ENCODE measurements around the gene B3GALT6. TPM values are rescaled to one million over a fixed set of nuclear protein-coding genes. Genes with fewer than 3 reads are reported as not detected.
"Not testable (repeated sequence)": the region's sequence is repeated elsewhere in the genome, so short reads cannot be mapped to it uniquely, and the experiment has no call there.

The B3GALT6 gene
- total RNA-seq = 10 to 100 TPM in 1 of 2 experiments, 1 to 10 TPM in 1; 9.4 to 12.2 TPM

DNA sequence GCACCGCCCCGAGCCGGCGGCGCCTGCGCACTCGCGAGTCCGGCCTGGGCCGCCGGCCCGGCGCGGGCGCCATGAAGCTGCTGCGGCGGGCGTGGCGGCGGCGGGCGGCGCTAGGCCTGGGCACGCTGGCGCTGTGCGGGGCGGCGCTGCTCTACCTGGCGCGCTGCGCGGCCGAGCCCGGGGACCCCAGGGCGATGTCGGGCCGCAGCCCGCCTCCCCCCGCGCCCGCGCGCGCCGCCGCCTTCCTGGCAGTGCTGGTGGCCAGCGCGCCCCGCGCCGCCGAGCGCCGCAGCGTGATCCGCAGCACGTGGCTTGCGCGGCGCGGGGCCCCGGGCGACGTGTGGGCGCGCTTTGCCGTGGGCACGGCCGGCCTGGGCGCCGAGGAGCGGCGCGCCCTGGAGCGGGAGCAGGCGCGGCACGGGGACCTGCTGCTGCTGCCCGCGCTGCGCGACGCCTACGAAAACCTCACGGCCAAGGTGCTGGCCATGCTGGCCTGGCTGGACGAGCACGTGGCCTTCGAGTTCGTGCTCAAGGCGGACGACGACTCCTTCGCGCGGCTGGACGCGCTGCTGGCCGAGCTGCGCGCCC, at the start of gene B3GALT6:
Gene B3GALT6, plus strand, starts transcription at position 30 of the 588 bp plus-strand sequence. Its CDS starts 42 bp downstream, at position 72.
- Mint-ChIP-seq H3K27me3 (no peaks in the 10 kb centered on the region), H3K9me3 (ENCODE audit: low read depth) (no peaks in the 10 kb centered on the region), H3K4me1 (peaks cover 35% of the 10 kb centered on the region), H3K27ac (peak within 1 kb of the TSS; percentile 91), H3K4me3 (peak within 1 kb of the TSS; percentile 94), H3K36me3 (ENCODE audit: low read depth) (peaks cover 37% of the 10 kb centered on the region)
- ATAC-seq (no peak), DNase-seq (no peak)
- CTCF ChIA-PET = interaction anchor here (1.0 kb wide), 1 partner anchor 27 kb away, joined by 3 read pairs; no protein-coding TSS in a partner anchor
- POLR2A ChIA-PET = interaction anchor here (0.7 kb wide), 1 partner anchor 392 kb away, joined by 3 read pairs; no protein-coding TSS in a partner anchor
- intact Hi-C loops (cut with DNase I, micrococcal nuclease) = loop anchor here (1.0 to 2.0 kb wide), 16 partner anchors 18 to 383 kb away; partner anchors contain the start of genes C1orf159 (in 2 of the 2), ATAD3A (in 1 of the 2), AURKAIP1 (in 1 of the 2) and CCNL2 (in 1 of the 2)

- Mint-ChIP-seq H3K36me3 (ENCODE audit: low read depth) (no peaks in the 10 kb centered on the region), H3K27ac (no peak overlapping the region), H3K9me3 (ENCODE audit: low read depth) (no peaks in the 10 kb centered on the region), H3K4me1 (no peaks in the 10 kb centered on the region), H3K4me3 (no peak overlapping the region), H3K27me3 (peaks cover 2% of the 10 kb centered on the region)
- POLR2A ChIA-PET = no interaction called here
- CTCF ChIA-PET = interaction anchor here (0.8 kb wide), 1 partner anchor 60 kb away, joined by 3 read pairs; no protein-coding TSS in a partner anchor
- DNase-seq = no peak
- intact Hi-C loops (cut with DNase I, micrococcal nuclease) = no loop called here
- no peak for ATAC-seq
These were observed 49.4 kb upstream of the B3GALT6 start for GRCh38 chr1:1182491-1183220.

GRCh38 chr1:1183221-1183747, 48.8 kb upstream of the B3GALT6 start:
- Mint-ChIP-seq H3K27me3 (peaks cover 2% of the 10 kb centered on the region), H3K36me3 (ENCODE audit: low read depth) (no peaks in the 10 kb centered on the region), H3K4me1 (no peaks in the 10 kb centered on the region), H3K4me3 (no peak overlapping the region), H3K9me3 (ENCODE audit: low read depth) (no peaks in the 10 kb centered on the region), H3K27ac (no peak overlapping the region)
- ChIA-PET CTCF (no interaction called here), POLR2A (no interaction called here)
- ATAC-seq = no peak
- intact Hi-C loops (cut with DNase I, micrococcal nuclease) = no loop called here
- no peak for DNase-seq

GRCh38 chr1:1183833-1184775, 47.9 kb upstream of the B3GALT6 start:
- H3K27me3 Mint-ChIP-seq = peaks cover 2% of the 10 kb centered on the region
- H3K4me3 Mint-ChIP-seq = no peak overlapping the region
- no peaks in the 10 kb centered on the region for H3K4me1 Mint-ChIP-seq
- H3K27ac Mint-ChIP-seq = no peak overlapping the region
- no peaks in the 10 kb centered on the region for H3K36me3 Mint-ChIP-seq (ENCODE audit: low read depth)
- ATAC-seq = no peak
- DNase-seq = no peak
- POLR2A ChIA-PET = no interaction called here
- intact Hi-C loops (cut with DNase I, micrococcal nuclease) = no loop called here
- no peaks in the 10 kb centered on the region for H3K9me3 Mint-ChIP-seq (ENCODE audit: low read depth)
- CTCF ChIA-PET = no interaction called here

- Mint-ChIP-seq H3K4me1 (no peaks in the 10 kb centered on the region), H3K4me3 (no peak overlapping the region), H3K27me3 (peaks cover 2% of the 10 kb centered on the region), H3K27ac (no peak overlapping the region), H3K36me3 (ENCODE audit: low read depth) (no peaks in the 10 kb centered on the region), H3K9me3 (ENCODE audit: low read depth) (no peaks in the 10 kb centered on the region)
- intact Hi-C loops (cut with DNase I, micrococcal nuclease) = no loop called here
- DNase-seq = no peak
- no peak for ATAC-seq
- ChIA-PET POLR2A (no interaction called here), CTCF (no interaction called here)
These were observed 46.8 kb upstream of the B3GALT6 start for GRCh38 chr1:1185101-1185765.

DNA sequence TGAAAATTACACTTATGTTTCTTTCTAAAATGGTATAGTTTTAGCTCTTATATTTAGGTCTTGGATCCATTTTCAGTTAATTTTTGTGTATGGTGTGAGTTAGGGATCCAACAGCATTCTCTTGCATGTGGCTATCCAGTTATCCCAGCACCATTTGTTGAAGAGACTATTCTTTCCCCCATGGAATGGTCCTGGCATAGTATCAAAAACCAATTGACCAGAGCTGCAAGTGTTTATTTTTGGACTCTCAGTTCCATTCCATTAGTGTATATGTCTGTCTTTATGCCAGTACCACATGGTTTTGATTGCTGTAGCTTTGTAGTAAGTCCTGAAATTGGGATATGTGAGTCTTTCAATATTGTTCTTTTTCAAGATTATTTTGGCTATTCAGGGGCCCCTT, 44.1 kb upstream of the B3GALT6 start:
- intact Hi-C loops (cut with DNase I, micrococcal nuclease) = no loop called here
- H3K4me1 Mint-ChIP-seq = no peaks in the 10 kb centered on the region
- no peaks in the 10 kb centered on the region for H3K9me3 Mint-ChIP-seq (ENCODE audit: low read depth)
- no peak overlapping the region for H3K4me3 Mint-ChIP-seq
- ChIA-PET CTCF (no interaction called here), POLR2A (interaction anchor here (0.6 to 0.7 kb wide), 3 partner anchors 14 to 97 kb away, joined by 3 to 6 read pairs (median 5); partner anchors contain the start of gene TTLL10)
- peaks cover 2% of the 10 kb centered on the region for H3K27me3 Mint-ChIP-seq
- DNase-seq (no peak), ATAC-seq (no peak)
- H3K36me3 Mint-ChIP-seq (ENCODE audit: low read depth) = no peaks in the 10 kb centered on the region
- no peak overlapping the region for H3K27ac Mint-ChIP-seq

- H3K9me3 Mint-ChIP-seq (ENCODE audit: low read depth) = peaks cover under 1% of the 10 kb centered on the region
- CTCF ChIA-PET = no interaction called here
- H3K36me3 Mint-ChIP-seq (ENCODE audit: low read depth) = no peaks in the 10 kb centered on the region
- no peak for ATAC-seq
- intact Hi-C loops (cut with DNase I, micrococcal nuclease) = no loop called here
- no peak overlapping the region for H3K4me3 Mint-ChIP-seq
- POLR2A ChIA-PET = no interaction called here
- no peaks in the 10 kb centered on the region for H3K27me3 Mint-ChIP-seq
- no peaks in the 10 kb centered on the region for H3K4me1 Mint-ChIP-seq
- H3K27ac Mint-ChIP-seq = no peak overlapping the region
- no peak for DNase-seq
These were observed 42.9 kb upstream of the B3GALT6 start for GRCh38 chr1:1189111-1189510.

DNA sequence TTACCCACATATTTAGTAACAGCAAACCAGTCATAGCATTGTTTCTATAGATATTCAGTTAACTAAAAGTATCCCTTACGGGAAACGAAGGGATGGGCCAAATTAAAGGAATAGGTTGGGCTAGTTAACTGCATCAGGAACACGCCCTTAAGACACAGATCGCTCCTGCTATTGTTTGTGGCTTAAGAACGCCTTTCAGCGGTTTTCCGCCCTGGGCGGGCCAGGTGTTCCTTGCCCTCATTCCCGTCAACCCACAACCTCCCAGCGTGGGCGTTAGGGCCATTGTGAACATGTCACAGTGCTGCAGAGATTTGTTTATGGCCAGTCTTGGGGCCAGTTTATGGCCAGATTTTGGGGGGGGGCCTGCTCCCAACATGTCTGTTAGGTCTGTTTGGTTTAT, 40.3 kb upstream of the B3GALT6 start:
- DNase-seq (no peak), ATAC-seq (no peak)
- Mint-ChIP-seq H3K4me1 (peaks cover 2% of the 10 kb centered on the region), H3K27ac (no peak overlapping the region), H3K4me3 (no peak overlapping the region), H3K9me3 (ENCODE audit: low read depth) (peaks cover 10% of the 10 kb centered on the region), H3K36me3 (ENCODE audit: low read depth) (peaks cover 2% of the 10 kb centered on the region), H3K27me3 (no peaks in the 10 kb centered on the region)
- ChIA-PET POLR2A (no interaction called here), CTCF (no interaction called here)
- intact Hi-C loops (cut with DNase I, micrococcal nuclease) = no loop called here

DNA sequence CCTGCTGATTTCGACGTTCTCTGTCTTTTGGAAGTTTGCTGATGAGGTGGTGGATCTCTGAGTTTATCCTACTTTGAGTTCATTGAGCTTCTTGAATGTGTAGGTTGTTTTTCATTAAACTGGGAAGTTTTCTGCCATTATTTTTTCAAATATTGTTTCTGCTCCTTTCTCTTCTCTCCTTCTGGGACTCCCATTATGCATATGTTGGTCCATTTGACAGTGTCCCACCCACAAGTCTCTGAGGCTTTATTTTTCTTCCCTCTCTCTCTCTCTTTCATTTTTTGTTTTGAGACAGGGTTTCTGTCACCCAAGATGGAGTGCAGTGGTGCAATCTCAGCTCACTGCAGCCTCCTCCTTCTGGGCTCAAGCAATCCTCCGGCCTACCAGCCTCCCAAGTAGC, 37.3 kb upstream of the B3GALT6 start:
- ChIA-PET POLR2A (no interaction called here), CTCF (interaction anchor here (0.6 kb wide), 1 partner anchor 210 kb away, joined by 3 read pairs; no protein-coding TSS in a partner anchor)
- intact Hi-C loops (cut with DNase I, micrococcal nuclease) = no loop called here
- ATAC-seq (no peak), DNase-seq (no peak)
- peaks cover 10% of the 10 kb centered on the region for H3K9me3 Mint-ChIP-seq (ENCODE audit: low read depth)
- H3K27me3 Mint-ChIP-seq = no peaks in the 10 kb centered on the region
- H3K4me3 Mint-ChIP-seq = no peak overlapping the region
- no peak overlapping the region for H3K27ac Mint-ChIP-seq
- peaks cover 2% of the 10 kb centered on the region for H3K36me3 Mint-ChIP-seq (ENCODE audit: low read depth)
- H3K4me1 Mint-ChIP-seq = peaks cover 5% of the 10 kb centered on the region

GRCh38 chr1:1195726-1196125, 36.3 kb upstream of the B3GALT6 start:
- Mint-ChIP-seq H3K9me3 (ENCODE audit: low read depth) (peaks cover 10% of the 10 kb centered on the region), H3K4me1 (peaks cover 14% of the 10 kb centered on the region)
- intact Hi-C loops (cut with DNase I, micrococcal nuclease); H3K27ac Mint-ChIP-seq; DNase-seq; H3K4me3 Mint-ChIP-seq; CTCF ChIA-PET; ATAC-seq; H3K36me3 Mint-ChIP-seq (ENCODE audit: low read depth); H3K27me3 Mint-ChIP-seq; POLR2A ChIA-PET: not testable (repeated sequence)
